ENCODE results near the gene SNUPN.

GRCh38 chr15:75590239-75590638 lies 35.3 kb downstream of the SNUPN start:
- TF ChIP-seq CTCF (IDR thresholded peaks at IDR 0.05) (no peak), POLR2A (IDR thresholded peaks at IDR 0.05) (no peak)

Measured in uterus (tissue), 2 donors.